C4-2B (cell line): Measurements from ENCODE around the gene UTS2R.

ENCODE experiments used
- CTCF ChIP-seq: fragments of 450-650 bp; conservative IDR thresholded peaks from 2 replicates; pipeline ENCODE4 v1.5.1; 2017; ENCODE audit warnings: mild to moderate bottlenecking
- ZFX ChIP-seq: fragments of 450-650 bp; IDR thresholded peaks from 2 replicates; pipeline ENCODE4 v1.6.1; 2017

GRCh38 chr17:82377924-82378740, 6.6 kb downstream of the UTS2R start:
- TF ChIP-seq CTCF (no peak), ZFX (no peak)
